Ectodermal cell (in vitro differentiated cells): ENCODE measurements around the gene POC1B.

Experiments
- H3K27ac ChIP-seq: 2 replicates; pipeline ENCODE4 v1.7.0; 2013; ENCODE audit warnings: mild to moderate bottlenecking, low read depth, low read length; ENCODE audit not compliant: insufficient read depth, poor library complexity, severe bottlenecking
- H3K27me3 ChIP-seq: 2 replicates; pipeline ENCODE4 v1.7.0; 2013; ENCODE audit warnings: mild to moderate bottlenecking, low read length; ENCODE audit not compliant: insufficient read depth, control insufficient read depth, poor library complexity, severe bottlenecking
- H3K36me3 ChIP-seq: one replicate; pipeline ENCODE4 v1.7.0; 2013; ENCODE audit warnings: low read length; ENCODE audit not compliant: control insufficient read depth, insufficient read depth
- H3K4me1 ChIP-seq: one replicate; pipeline ENCODE4 v1.7.0; 2013; ENCODE audit warnings: low read length; ENCODE audit not compliant: control insufficient read depth, insufficient read depth
- H3K4me3 ChIP-seq: 2 replicates; pipeline ENCODE4 v1.7.0; 2013; ENCODE audit warnings: low read depth, low read length, control low read depth; ENCODE audit not compliant: insufficient read depth
- H3K9me3 ChIP-seq: 2 replicates; pipeline ENCODE4 v1.7.0; 2013; ENCODE audit warnings: mild to moderate bottlenecking, low read length, moderate library complexity; ENCODE audit not compliant: control insufficient read depth
- WGBS, 2 experiments: methylation state at CpG; one replicate each; pipeline ENCODE4 v1.1.7; 2013; ENCODE audit warnings: missing lambda C conversion rate in 2 of 2; 5-methylcytosine and 5-hydroxymethylcytosine counted together

The POC1B gene

GRCh38 chr12:89477633-89478279, 48.1 kb downstream of the POC1B start:
- no peaks in the 10 kb centered on the region for H3K4me1 ChIP-seq
- WGBS, 2 experiments, result 90 to 94% methylated on average over 8 of the region's 8 CpGs

GRCh38 chr12:89476904-89477595, 48.8 kb downstream of the POC1B start:
- H3K4me3 ChIP-seq, result no peak overlapping the region
- H3K27ac ChIP-seq, result no peak overlapping the region
- 91 to 93% methylated on average over 4 of the region's 4 CpGs for WGBS, 2 experiments
- H3K36me3 ChIP-seq, result no peaks in the 10 kb centered on the region
- no peaks in the 10 kb centered on the region for H3K4me1 ChIP-seq
- no peaks in the 10 kb centered on the region for H3K9me3 ChIP-seq
- no peaks in the 10 kb centered on the region for H3K27me3 ChIP-seq

More at GRCh38 chr12:89477633-89478279, 48.1 kb downstream of the POC1B start:
- no peak overlapping the region for H3K4me3 ChIP-seq
- no peaks in the 10 kb centered on the region for H3K27me3 ChIP-seq
- H3K9me3 ChIP-seq, result no peaks in the 10 kb centered on the region
- no peak overlapping the region for H3K27ac ChIP-seq
- no peaks in the 10 kb centered on the region for H3K36me3 ChIP-seq

GRCh38 chr12:89476232-89476631, 49.6 kb downstream of the POC1B start:
- H3K36me3 ChIP-seq, result no peaks in the 10 kb centered on the region
- WGBS, 2 experiments, result 87 to 93% methylated on average over 3 of the region's 3 CpGs
- no peak overlapping the region for H3K4me3 ChIP-seq
- H3K27me3 ChIP-seq, result no peaks in the 10 kb centered on the region
- H3K4me1 ChIP-seq, result no peaks in the 10 kb centered on the region
- H3K9me3 ChIP-seq, result no peaks in the 10 kb centered on the region
- no peak overlapping the region for H3K27ac ChIP-seq

GRCh38 chr12:89475203-89475990, 50.5 kb downstream of the POC1B start:
- H3K4me1 ChIP-seq, result no peaks in the 10 kb centered on the region
- no peak overlapping the region for H3K27ac ChIP-seq
- H3K27me3 ChIP-seq, result no peaks in the 10 kb centered on the region
- no peaks in the 10 kb centered on the region for H3K9me3 ChIP-seq
- WGBS, 2 experiments, result 88 to 89% methylated on average over 5 of the region's 6 CpGs
- no peaks in the 10 kb centered on the region for H3K36me3 ChIP-seq
- H3K4me3 ChIP-seq, result no peak overlapping the region

GRCh38 chr12:89474615-89475014, 51.2 kb downstream of the POC1B start:
- Histone ChIP-seq H3K4me1 (no peaks in the 10 kb centered on the region), H3K27me3 (no peaks in the 10 kb centered on the region), H3K36me3 (no peaks in the 10 kb centered on the region), H3K9me3 (no peaks in the 10 kb centered on the region), H3K27ac (no peak overlapping the region), H3K4me3 (no peak overlapping the region)
- WGBS, 2 experiments, result 85 to 96% methylated on average over 1 of the region's 1 CpG

GRCh38 chr12:89472508-89472907, 53.3 kb downstream of the POC1B start:
- WGBS, 2 experiments, result 95 to 96% methylated on average over 1 to 2 of the region's 2 CpGs
- Histone ChIP-seq H3K4me3 (no peak overlapping the region), H3K9me3 (no peaks in the 10 kb centered on the region), H3K27ac (no peak overlapping the region), H3K27me3 (no peaks in the 10 kb centered on the region), H3K4me1 (no peaks in the 10 kb centered on the region), H3K36me3 (no peaks in the 10 kb centered on the region)

GRCh38 chr12:89470741-89471509, 54.9 kb downstream of the POC1B start:
- Histone ChIP-seq H3K27me3 (no peaks in the 10 kb centered on the region), H3K4me3 (no peak overlapping the region), H3K4me1 (no peaks in the 10 kb centered on the region), H3K27ac (no peak overlapping the region), H3K36me3 (no peaks in the 10 kb centered on the region), H3K9me3 (no peaks in the 10 kb centered on the region)
- 67 to 73% methylated on average over 2 to 3 of the region's 3 CpGs for WGBS, 2 experiments

GRCh38 chr12:89469361-89469760, 56.5 kb downstream of the POC1B start:
- WGBS, 2 experiments, result 91 to 100% methylated on average over 1 to 2 of the region's 3 CpGs
- Histone ChIP-seq H3K4me3 (no peak overlapping the region), H3K27ac (no peak overlapping the region), H3K9me3 (no peaks in the 10 kb centered on the region), H3K36me3 (no peaks in the 10 kb centered on the region), H3K4me1 (no peaks in the 10 kb centered on the region), H3K27me3 (no peaks in the 10 kb centered on the region)

- WGBS, 2 experiments, result 96 to 100% methylated on average over 3 to 4 of the region's 4 CpGs
Measured at GRCh38 chr12:89468648-89469326, 57.1 kb downstream of the POC1B start.

More at GRCh38 chr12:89468648-89469326, 57.1 kb downstream of the POC1B start:
- Histone ChIP-seq H3K9me3 (no peaks in the 10 kb centered on the region), H3K4me1 (no peaks in the 10 kb centered on the region), H3K36me3 (no peaks in the 10 kb centered on the region), H3K4me3 (no peak overlapping the region), H3K27me3 (no peaks in the 10 kb centered on the region), H3K27ac (no peak overlapping the region)
